T-helper 2 cell treated with Interferon-gamma antibody and Interleukin-4, amounts not matched to agents 5 μg/mL and 100 μg/mL, for 36 hours (primary cell): Measurements from ENCODE around the gene IMPA2.

Source experiments
- DNase-seq: peaks from one replicate; pipeline ENCODE4 v3.0.0; 2021; ENCODE audit warnings: low spot score
- H3K27ac Mint-ChIP-seq: one replicate; pipeline ENCODE4 v1.8.0; 2021; ENCODE audit warnings: mild to moderate bottlenecking, mixed read lengths
- H3K27me3 Mint-ChIP-seq: one replicate; pipeline ENCODE4 v1.8.0; 2021; ENCODE audit warnings: low read depth, mixed read lengths
- H3K36me3 Mint-ChIP-seq: one replicate; pipeline ENCODE4 v1.8.0; 2021; ENCODE audit warnings: low read depth, mixed read lengths
- H3K4me1 Mint-ChIP-seq: one replicate; pipeline ENCODE4 v1.8.0; 2021; ENCODE audit warnings: low read depth, mixed read lengths
- H3K4me3 Mint-ChIP-seq: one replicate; pipeline ENCODE4 v1.8.0; 2022; ENCODE audit warnings: mild to moderate bottlenecking, moderate library complexity, mixed read lengths
- H3K9me3 Mint-ChIP-seq: one replicate; pipeline ENCODE4 v1.8.0; 2021; ENCODE audit warnings: mixed read lengths

The IMPA2 gene

GRCh38 chr18:12000072-12000659 is 18.9 kb downstream of the IMPA2 start:
- no peak for DNase-seq
- H3K4me3 Mint-ChIP-seq: no peak overlapping the region

GRCh38 chr18:12001421-12001820 is 20.1 kb downstream of the IMPA2 start:
- H3K36me3 Mint-ChIP-seq: peaks cover 2% of the 10 kb centered on the region
- H3K27ac Mint-ChIP-seq: no peak overlapping the region
- DNase-seq: no peak
- no peaks in the 10 kb centered on the region for H3K27me3 Mint-ChIP-seq
- no peaks in the 10 kb centered on the region for H3K9me3 Mint-ChIP-seq
- H3K4me1 Mint-ChIP-seq: peaks cover 4% of the 10 kb centered on the region
- no peak overlapping the region for H3K4me3 Mint-ChIP-seq

More at GRCh38 chr18:12000072-12000659, 18.9 kb downstream of the IMPA2 start:
- peaks cover 14% of the 10 kb centered on the region for H3K4me1 Mint-ChIP-seq
- H3K9me3 Mint-ChIP-seq: no peaks in the 10 kb centered on the region
- no peak overlapping the region for H3K27ac Mint-ChIP-seq
- no peaks in the 10 kb centered on the region for H3K27me3 Mint-ChIP-seq
- peaks cover 2% of the 10 kb centered on the region for H3K36me3 Mint-ChIP-seq

GRCh38 chr18:12003894-12004293 is 22.6 kb downstream of the IMPA2 start:
- Mint-ChIP-seq H3K27me3 (no peaks in the 10 kb centered on the region), H3K4me1 (peaks cover 2% of the 10 kb centered on the region), H3K9me3 (no peaks in the 10 kb centered on the region), H3K36me3 (peaks cover 2% of the 10 kb centered on the region), H3K4me3 (no peak overlapping the region), H3K27ac (no peak overlapping the region)
- DNase-seq: no peak

- Mint-ChIP-seq H3K36me3 (peaks cover 2% of the 10 kb centered on the region), H3K4me3 (no peak overlapping the region), H3K4me1 (peaks cover 2% of the 10 kb centered on the region), H3K27me3 (no peaks in the 10 kb centered on the region), H3K9me3 (no peaks in the 10 kb centered on the region), H3K27ac (no peak overlapping the region)
- no peak for DNase-seq
Measured at GRCh38 chr18:12005538-12006487, 24.5 kb downstream of the IMPA2 start.

GRCh38 chr18:12006488-12006840 is 25.2 kb downstream of the IMPA2 start:
- H3K4me3 Mint-ChIP-seq: no peak overlapping the region
- H3K27ac Mint-ChIP-seq: no peak overlapping the region
- no peak for DNase-seq
- H3K4me1 Mint-ChIP-seq: peaks cover 2% of the 10 kb centered on the region
- H3K36me3 Mint-ChIP-seq: no peaks in the 10 kb centered on the region
- no peaks in the 10 kb centered on the region for H3K9me3 Mint-ChIP-seq
- H3K27me3 Mint-ChIP-seq: no peaks in the 10 kb centered on the region

GRCh38 chr18:12007063-12007462 is 25.8 kb downstream of the IMPA2 start:
- no peaks in the 10 kb centered on the region for H3K36me3 Mint-ChIP-seq
- no peak for DNase-seq
- no peaks in the 10 kb centered on the region for H3K27me3 Mint-ChIP-seq
- no peak overlapping the region for H3K4me3 Mint-ChIP-seq
- H3K27ac Mint-ChIP-seq: no peak overlapping the region
- peaks cover 2% of the 10 kb centered on the region for H3K4me1 Mint-ChIP-seq
- H3K9me3 Mint-ChIP-seq: no peaks in the 10 kb centered on the region

GRCh38 chr18:12008181-12008767 is 27.0 kb downstream of the IMPA2 start:
- no peak for DNase-seq
- Mint-ChIP-seq H3K9me3 (no peaks in the 10 kb centered on the region), H3K4me1 (peaks cover 2% of the 10 kb centered on the region), H3K4me3 (no peak overlapping the region), H3K27me3 (no peaks in the 10 kb centered on the region), H3K36me3 (no peaks in the 10 kb centered on the region), H3K27ac (peak overlapping the region; percentile 20)

GRCh38 chr18:12008842-12009580 is 27.7 kb downstream of the IMPA2 start:
- DNase-seq: no peak
- Mint-ChIP-seq H3K9me3 (no peaks in the 10 kb centered on the region), H3K36me3 (no peaks in the 10 kb centered on the region), H3K4me3 (no peak overlapping the region), H3K4me1 (peaks cover 2% of the 10 kb centered on the region), H3K27ac (no peak overlapping the region), H3K27me3 (no peaks in the 10 kb centered on the region)

- Mint-ChIP-seq H3K36me3 (no peaks in the 10 kb centered on the region), H3K9me3 (no peaks in the 10 kb centered on the region), H3K4me3 (no peak overlapping the region), H3K27me3 (no peaks in the 10 kb centered on the region), H3K4me1 (peaks cover 2% of the 10 kb centered on the region), H3K27ac (no peak overlapping the region)
- DNase-seq: no peak
Measured at GRCh38 chr18:12009581-12010140, 28.4 kb downstream of the IMPA2 start.

GRCh38 chr18:12010187-12010802 is 29.0 kb downstream of the IMPA2 start:
- H3K4me3 Mint-ChIP-seq: no peak overlapping the region
- no peaks in the 10 kb centered on the region for H3K27me3 Mint-ChIP-seq
- H3K9me3 Mint-ChIP-seq: no peaks in the 10 kb centered on the region
- H3K27ac Mint-ChIP-seq: no peak overlapping the region
- no peak for DNase-seq
- H3K36me3 Mint-ChIP-seq: no peaks in the 10 kb centered on the region
- no peaks in the 10 kb centered on the region for H3K4me1 Mint-ChIP-seq

GRCh38 chr18:12011199-12011956 is 30.1 kb downstream of the IMPA2 start:
- Mint-ChIP-seq H3K27me3 (no peaks in the 10 kb centered on the region), H3K36me3 (no peaks in the 10 kb centered on the region), H3K4me3 (no peak overlapping the region), H3K4me1 (no peaks in the 10 kb centered on the region), H3K27ac (no peak overlapping the region), H3K9me3 (no peaks in the 10 kb centered on the region)
- no peak for DNase-seq

- H3K4me3 Mint-ChIP-seq: no peak overlapping the region
- peaks cover under 1% of the 10 kb centered on the region for H3K36me3 Mint-ChIP-seq
- H3K9me3 Mint-ChIP-seq: no peaks in the 10 kb centered on the region
- H3K4me1 Mint-ChIP-seq: no peaks in the 10 kb centered on the region
- DNase-seq: no peak
- H3K27me3 Mint-ChIP-seq: no peaks in the 10 kb centered on the region
- H3K27ac Mint-ChIP-seq: no peak overlapping the region
Measured at GRCh38 chr18:12011957-12012549, 30.7 kb downstream of the IMPA2 start.
